Measurements from ENCODE around the gene CUL4A.

The CUL4A gene

DNA sequence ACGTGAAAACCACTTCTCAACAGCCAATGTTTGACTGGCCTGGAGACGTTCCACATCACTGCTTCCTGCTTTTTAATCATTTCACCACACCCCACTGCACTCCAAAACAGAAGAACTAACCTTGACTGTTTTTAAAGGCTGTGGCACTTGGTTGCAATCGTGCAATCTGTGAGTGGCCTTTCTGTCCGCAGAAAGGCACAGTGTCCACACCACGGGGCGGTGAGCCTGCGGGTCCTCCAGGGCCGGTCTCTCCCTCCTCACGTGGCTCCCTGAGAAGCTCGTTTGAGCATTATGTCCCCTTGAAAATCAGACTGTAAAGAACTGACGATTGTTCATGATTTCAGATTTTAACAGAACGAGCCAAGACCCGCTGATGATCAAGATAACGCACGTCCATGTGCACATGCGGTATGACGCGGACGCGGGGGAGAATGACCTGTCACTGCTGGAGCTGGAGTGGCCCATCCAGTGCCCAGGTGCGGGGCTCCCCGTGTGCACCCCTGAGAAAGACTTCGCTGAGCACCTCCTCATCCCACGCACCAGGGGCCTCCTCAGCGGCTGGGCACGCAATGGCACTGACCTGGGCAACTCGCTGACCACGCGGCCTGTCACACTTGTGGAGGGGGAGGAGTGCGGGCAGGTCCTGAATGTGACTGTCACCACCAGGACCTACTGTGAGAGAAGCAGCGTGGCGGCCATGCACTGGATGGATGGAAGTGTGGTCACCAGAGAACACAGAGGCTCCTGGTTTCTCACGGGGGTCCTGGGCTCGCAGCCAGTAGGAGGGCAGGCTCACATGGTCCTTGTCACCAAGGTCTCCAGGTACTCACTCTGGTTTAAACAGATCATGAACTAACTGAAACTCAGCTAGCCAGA, 37.9 kb upstream of the CUL4A start:
- no peak for ATAC-seq (ENCODE audit: insufficient read depth, low read depth)
- no peaks in the 10 kb centered on the region for H3K4me1 ChIP-seq (ENCODE audit: insufficient read depth, low read length)
- no peaks in the 10 kb centered on the region for H4K20me1 ChIP-seq (ENCODE audit: insufficient read depth, low read length)
- no peaks in the 10 kb centered on the region for H3K9me3 ChIP-seq (ENCODE audit: insufficient read depth, low read length, severe bottlenecking)
- TF ChIP-seq, protein P1, sequence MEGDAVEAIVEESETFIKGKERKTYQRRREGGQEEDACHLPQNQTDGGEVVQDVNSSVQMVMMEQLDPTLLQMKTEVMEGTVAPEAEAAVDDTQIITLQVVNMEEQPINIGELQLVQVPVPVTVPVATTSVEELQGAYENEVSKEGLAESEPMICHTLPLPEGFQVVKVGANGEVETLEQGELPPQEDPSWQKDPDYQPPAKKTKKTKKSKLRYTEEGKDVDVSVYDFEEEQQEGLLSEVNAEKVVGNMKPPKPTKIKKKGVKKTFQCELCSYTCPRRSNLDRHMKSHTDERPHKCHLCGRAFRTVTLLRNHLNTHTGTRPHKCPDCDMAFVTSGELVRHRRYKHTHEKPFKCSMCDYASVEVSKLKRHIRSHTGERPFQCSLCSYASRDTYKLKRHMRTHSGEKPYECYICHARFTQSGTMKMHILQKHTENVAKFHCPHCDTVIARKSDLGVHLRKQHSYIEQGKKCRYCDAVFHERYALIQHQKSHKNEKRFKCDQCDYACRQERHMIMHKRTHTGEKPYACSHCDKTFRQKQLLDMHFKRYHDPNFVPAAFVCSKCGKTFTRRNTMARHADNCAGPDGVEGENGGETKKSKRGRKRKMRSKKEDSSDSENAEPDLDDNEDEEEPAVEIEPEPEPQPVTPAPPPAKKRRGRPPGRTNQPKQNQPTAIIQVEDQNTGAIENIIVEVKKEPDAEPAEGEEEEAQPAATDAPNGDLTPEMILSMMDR (IDR thresholded peaks at IDR 0.05; ENCODE audit: borderline replicate concordance, extremely low read depth, low read length, poor library complexity, severe bottlenecking) = no peak
- no peak for TF ChIP-seq EZH2 (IDR thresholded peaks at IDR 0.05; ENCODE audit: borderline replicate concordance, low read depth, low read length, severe bottlenecking)
- peaks cover 48% of the 10 kb centered on the region for H3K36me3 ChIP-seq (ENCODE audit: insufficient read depth, low read length)
- H3K4me3 ChIP-seq (ENCODE audit: low read depth in 1 of 2, low read length in 2 of 2) = no peak overlapping the region
- no peak for DNase-seq
- no peak overlapping the region for H3K4me2 ChIP-seq (ENCODE audit: insufficient read depth, low read length)
- H3K27ac ChIP-seq (ENCODE audit: low read length) = no peak overlapping the region
- no peaks in the 10 kb centered on the region for H3K79me2 ChIP-seq (ENCODE audit: insufficient read depth, low read length)
- no peak overlapping the region for H2AFZ ChIP-seq (ENCODE audit: low read depth, low read length)
- no peak overlapping the region for H3K9ac ChIP-seq (ENCODE audit: low read depth, low read length)
- no peaks in the 10 kb centered on the region for H3K27me3 ChIP-seq (ENCODE audit: insufficient read depth, low read length, poor library complexity)

DNA sequence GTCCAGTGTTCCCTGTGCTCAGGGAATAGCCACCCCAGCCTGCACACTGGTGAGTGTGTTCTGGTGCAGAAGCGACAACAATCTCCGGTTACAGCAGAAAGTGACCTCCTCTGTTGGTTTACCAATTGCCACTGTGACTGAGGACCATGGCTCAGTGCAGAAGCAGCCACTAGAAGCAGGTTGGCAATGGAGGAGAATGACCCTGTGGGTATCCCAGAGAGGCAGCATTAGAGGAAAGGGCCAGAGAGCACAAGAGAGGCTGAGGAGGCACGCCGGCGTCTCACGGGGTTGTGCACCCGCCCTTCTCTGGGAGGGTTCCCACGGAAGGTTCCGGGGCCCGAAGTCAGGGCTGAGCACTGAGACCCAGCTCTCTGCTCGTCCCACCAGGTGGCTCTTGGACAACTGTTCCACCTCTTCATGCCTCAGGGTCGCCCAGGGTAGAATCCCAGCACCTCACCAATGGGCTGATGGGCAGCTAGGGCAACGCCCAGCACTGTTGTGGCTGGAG, 36.9 kb upstream of the CUL4A start:
- Histone ChIP-seq H2AFZ (ENCODE audit: low read depth, low read length) (no peak overlapping the region), H3K27me3 (ENCODE audit: insufficient read depth, low read length, poor library complexity) (no peaks in the 10 kb centered on the region), H4K20me1 (ENCODE audit: insufficient read depth, low read length) (no peaks in the 10 kb centered on the region), H3K4me3 (ENCODE audit: low read depth in 1 of 2, low read length in 2 of 2) (no peak overlapping the region), H3K9me3 (ENCODE audit: insufficient read depth, low read length, severe bottlenecking) (no peaks in the 10 kb centered on the region), H3K4me1 (ENCODE audit: insufficient read depth, low read length) (no peaks in the 10 kb centered on the region), H3K9ac (ENCODE audit: low read depth, low read length) (no peak overlapping the region), H3K27ac (ENCODE audit: low read length) (no peak overlapping the region), H3K4me2 (ENCODE audit: insufficient read depth, low read length) (no peak overlapping the region), H3K36me3 (ENCODE audit: insufficient read depth, low read length) (peaks cover 56% of the 10 kb centered on the region), H3K79me2 (ENCODE audit: insufficient read depth, low read length) (no peaks in the 10 kb centered on the region)
- TF ChIP-seq EZH2 (IDR thresholded peaks at IDR 0.05; ENCODE audit: borderline replicate concordance, low read depth, low read length, severe bottlenecking) = no peak
- TF ChIP-seq, protein P1 (IDR thresholded peaks at IDR 0.05; ENCODE audit: borderline replicate concordance, extremely low read depth, low read length, poor library complexity, severe bottlenecking) = no peak
- no peak for ATAC-seq (ENCODE audit: insufficient read depth, low read depth)
- no peak for DNase-seq

DNA sequence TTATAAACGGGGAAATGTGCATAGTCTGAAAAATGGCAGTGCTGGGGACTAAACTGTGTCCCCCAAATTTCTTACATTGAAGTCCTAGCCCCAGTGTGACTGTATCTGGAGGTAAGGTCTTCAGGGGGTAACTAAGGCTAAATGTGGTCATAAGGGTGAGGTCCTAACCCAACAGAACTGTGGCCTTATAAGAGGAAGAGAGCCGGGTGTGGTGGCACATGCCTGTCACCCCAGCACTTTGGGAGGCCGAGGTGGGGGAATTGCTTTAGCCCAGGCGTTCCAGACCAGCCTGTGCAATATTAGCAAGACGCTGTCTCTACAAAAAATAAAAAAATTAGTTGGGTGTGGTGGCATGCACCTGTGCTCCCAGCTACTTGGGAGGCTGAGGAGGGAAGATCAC, 33.1 kb upstream of the CUL4A start:
- no peak overlapping the region for H2AFZ ChIP-seq (ENCODE audit: low read depth, low read length)
- no peak for TF ChIP-seq EZH2 (IDR thresholded peaks at IDR 0.05; ENCODE audit: borderline replicate concordance, low read depth, low read length, severe bottlenecking)
- ATAC-seq (ENCODE audit: insufficient read depth, low read depth) (no peak), DNase-seq (no peak)
- peaks cover 82% of the 10 kb centered on the region for H3K36me3 ChIP-seq (ENCODE audit: insufficient read depth, low read length)
- H3K27ac ChIP-seq (ENCODE audit: low read length) = no peak overlapping the region
- H3K9ac ChIP-seq (ENCODE audit: low read depth, low read length) = no peak overlapping the region
- H3K4me1 ChIP-seq (ENCODE audit: insufficient read depth, low read length) = no peaks in the 10 kb centered on the region
- H3K4me3 ChIP-seq (ENCODE audit: low read depth in 1 of 2, low read length in 2 of 2) = no peak overlapping the region
- no peaks in the 10 kb centered on the region for H3K27me3 ChIP-seq (ENCODE audit: insufficient read depth, low read length, poor library complexity)
- H3K4me2 ChIP-seq (ENCODE audit: insufficient read depth, low read length) = no peak overlapping the region
- H3K79me2 ChIP-seq (ENCODE audit: insufficient read depth, low read length) = no peaks in the 10 kb centered on the region
- no peaks in the 10 kb centered on the region for H3K9me3 ChIP-seq (ENCODE audit: insufficient read depth, low read length, severe bottlenecking)
- H4K20me1 ChIP-seq (ENCODE audit: insufficient read depth, low read length) = 0 out of 2 replicates have a peak, but pooled peaks cover 6% of the 10 kb centered on the region

DNA sequence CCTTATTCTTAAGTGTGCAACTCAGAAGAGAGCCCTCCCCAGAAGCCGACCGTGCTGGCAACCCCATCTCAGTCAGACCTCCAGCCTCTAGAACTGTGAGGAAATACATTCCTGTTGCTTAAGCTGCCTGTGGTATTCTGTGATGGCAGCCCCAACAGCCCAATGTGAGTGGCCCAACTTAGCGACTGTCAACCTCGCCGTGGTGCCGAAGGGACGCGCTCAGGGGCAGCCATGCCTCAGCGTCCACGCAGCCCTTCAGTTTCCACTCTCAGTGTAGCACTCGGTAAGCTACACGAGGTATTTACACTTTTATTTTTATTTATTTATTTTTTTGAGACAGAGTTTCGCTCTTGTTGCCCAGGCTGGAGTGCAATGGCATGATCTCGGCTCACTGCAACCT, 32.6 kb upstream of the CUL4A start:
- Histone ChIP-seq H3K4me1 (ENCODE audit: insufficient read depth, low read length) (no peaks in the 10 kb centered on the region), H3K79me2 (ENCODE audit: insufficient read depth, low read length) (no peaks in the 10 kb centered on the region), H3K9ac (ENCODE audit: low read depth, low read length) (no peak overlapping the region), H3K9me3 (ENCODE audit: insufficient read depth, low read length, severe bottlenecking) (no peaks in the 10 kb centered on the region), H2AFZ (ENCODE audit: low read depth, low read length) (no peak overlapping the region), H3K36me3 (ENCODE audit: insufficient read depth, low read length) (peaks cover 83% of the 10 kb centered on the region), H3K4me3 (ENCODE audit: low read depth in 1 of 2, low read length in 2 of 2) (no peak overlapping the region), H3K4me2 (ENCODE audit: insufficient read depth, low read length) (no peak overlapping the region), H3K27me3 (ENCODE audit: insufficient read depth, low read length, poor library complexity) (no peaks in the 10 kb centered on the region), H4K20me1 (ENCODE audit: insufficient read depth, low read length) (0 out of 2 replicates have a peak, but pooled peaks cover 6% of the 10 kb centered on the region), H3K27ac (ENCODE audit: low read length) (no peak overlapping the region)
- DNase-seq (no peak), ATAC-seq (ENCODE audit: insufficient read depth, low read depth) (no peak)
- TF ChIP-seq, protein P1 (IDR thresholded peaks at IDR 0.05; ENCODE audit: borderline replicate concordance, extremely low read depth, low read length, poor library complexity, severe bottlenecking) = no peak
- no peak for TF ChIP-seq EZH2 (IDR thresholded peaks at IDR 0.05; ENCODE audit: borderline replicate concordance, low read depth, low read length, severe bottlenecking)

Measured in DND-41 (cell line).